K562 (cell line): Measurements from ENCODE around the gene CNOT4.

Source experiments
- EP300 ChIP-seq: IDR thresholded peaks from 2 replicates; pipeline ENCODE4 v1.6.1; 2012; ENCODE audit warnings: low read length, improper control_type of control experiment
- IFI16 ChIP-seq: fragments of 250-450 bp; sonication (Bioruptor Pico); IDR thresholded peaks from 2 replicates; pipeline ENCODE4 v2.1.2; 2022; ENCODE audit warnings: mild to moderate bottlenecking, inconsistent platforms
- POLR2A ChIP-seq: fragments of 450-650 bp; conservative IDR thresholded peaks from 2 replicates; pipeline ENCODE4 v1.6.1; 2016
- POLR2AphosphoS5 ChIP-seq: IDR thresholded peaks from 2 replicates; pipeline ENCODE4 v1.6.1; 2011; ENCODE audit warnings: mild to moderate bottlenecking, low read depth, low read length, moderate library complexity; ENCODE audit not compliant: control insufficient read depth, insufficient read depth
- SP1 ChIP-seq: sonication (generic); formaldehyde crosslinking; IDR thresholded peaks from 2 replicates; pipeline ENCODE4 v1.8.1; 2022; ENCODE audit warnings: mild to moderate bottlenecking, missing genetic modification reagents

GRCh38 chr7:135386181-135386580 is 123.7 kb downstream of the CNOT4 start:
- no peak for TF ChIP-seq POLR2AphosphoS5
- no peak for TF ChIP-seq POLR2A
- no peak for TF ChIP-seq IFI16
- TF ChIP-seq SP1 (CRISPR knock-in tag) = no peak
- no peak for TF ChIP-seq EP300
